Measurements from ENCODE around the gene UBAP2. TPM values are rescaled to one million over a fixed set of nuclear protein-coding genes. Genes with fewer than 3 reads are reported as not detected.

Gene UBAP2
- total and polyA plus RNA-seq, 2 donors (not counting 1 experiment from before 2014, with no cell fraction given) = 15.5 to 26.2 TPM

DNA sequence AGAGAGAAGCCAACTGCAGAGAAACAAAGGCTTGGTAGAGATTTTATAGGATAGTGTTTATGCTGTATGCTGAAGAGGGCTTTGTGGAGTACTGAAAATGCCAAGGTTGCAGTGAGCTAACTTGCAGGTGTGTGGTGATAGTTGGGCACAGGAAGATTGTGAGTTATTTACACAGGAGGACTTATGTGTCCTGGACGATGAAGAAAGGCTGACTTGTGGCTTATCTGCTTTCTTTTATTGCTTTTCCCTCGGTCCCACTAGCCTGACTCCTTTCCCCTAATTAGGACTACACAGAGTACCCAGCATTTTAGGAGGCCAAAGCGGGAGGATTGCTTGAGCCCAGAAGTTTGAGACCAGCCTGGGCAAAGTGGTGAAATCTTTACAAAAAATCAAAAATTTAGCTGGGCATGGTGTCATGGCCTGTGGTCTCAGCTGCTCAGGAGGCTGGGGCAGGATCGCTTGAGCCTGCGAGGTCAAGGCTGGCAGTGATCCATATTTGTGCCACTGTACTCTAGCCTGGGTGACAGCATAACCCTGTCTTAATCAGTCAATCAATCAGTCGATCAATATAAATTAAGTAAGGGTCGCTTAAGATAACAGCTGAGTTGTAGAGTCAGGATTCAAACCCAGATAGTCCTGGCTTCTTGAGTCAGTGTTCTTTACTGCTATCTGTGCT, 169.9 kb downstream of the UBAP2 start:
- Histone ChIP-seq H3K4me1 (ENCODE audit: control insufficient read depth in 2 of 2, insufficient read depth in 2 of 2, low read length in 2 of 2) (no peaks in the 10 kb centered on the region), H3K36me3 (replicated peaks in 1 of 2; ENCODE audit: control extremely low read depth in 1 of 2, control insufficient read depth in 1 of 2, extremely low read depth in 1 of 2, insufficient read depth in 2 of 2, low read length in 1 of 2) (no peaks in the 10 kb centered on the region), H3K9me3 (ENCODE audit: control extremely low read depth in 1 of 3, control insufficient read depth in 2 of 3, insufficient read depth in 1 of 3, low read length in 2 of 3) (no peaks in the 10 kb centered on the region), H3K27me3 (replicated peaks in 1 of 4; ENCODE audit: control extremely low read depth in 1 of 4, control insufficient read depth in 3 of 4, insufficient read depth in 4 of 4, low read length in 3 of 4) (no peaks in the 10 kb centered on the region), H3K27ac (ENCODE audit: low read length in 2 of 2) (no peak overlapping the region), H3K79me2 (ENCODE audit: control insufficient read depth, insufficient read depth, low read length) (peaks cover 95% of the 10 kb centered on the region), H3K9ac (ENCODE audit: low read length) (no peak overlapping the region), H3K4me3 (ENCODE audit: control extremely low read depth in 1 of 5, extremely low read depth in 1 of 5, insufficient read depth in 1 of 5, low read depth in 2 of 5, low read length in 4 of 5) (no peak overlapping the region), H3K4me2 (replicated peaks; ENCODE audit: low read depth, low read length, poor library complexity, severe bottlenecking) (no peak overlapping the region), H4K20me1 (ENCODE audit: control insufficient read depth, insufficient read depth, low read length, poor library complexity, severe bottlenecking) (peaks cover 71% of the 10 kb centered on the region), H2AFZ (ENCODE audit: insufficient read depth, low read depth, low read length, poor library complexity, severe bottlenecking) (no peak overlapping the region)
- intact Hi-C loops (cut with micrococcal nuclease) = no loop called here
- ChIA-PET CTCF (no interaction called here), POLR2A (no interaction called here)
- H3K27me3 Mint-ChIP-seq = no peaks in the 10 kb centered on the region
- DNase-seq (no peak), ATAC-seq (ENCODE audit: low read depth) (no peak)
- no peak for TF ChIP-seq EZH2 (IDR thresholded peaks at IDR 0.05; ENCODE audit: borderline replicate concordance, insufficient read depth, low read depth, low read length, poor library complexity, severe bottlenecking)
- TF ChIP-seq, protein P1, sequence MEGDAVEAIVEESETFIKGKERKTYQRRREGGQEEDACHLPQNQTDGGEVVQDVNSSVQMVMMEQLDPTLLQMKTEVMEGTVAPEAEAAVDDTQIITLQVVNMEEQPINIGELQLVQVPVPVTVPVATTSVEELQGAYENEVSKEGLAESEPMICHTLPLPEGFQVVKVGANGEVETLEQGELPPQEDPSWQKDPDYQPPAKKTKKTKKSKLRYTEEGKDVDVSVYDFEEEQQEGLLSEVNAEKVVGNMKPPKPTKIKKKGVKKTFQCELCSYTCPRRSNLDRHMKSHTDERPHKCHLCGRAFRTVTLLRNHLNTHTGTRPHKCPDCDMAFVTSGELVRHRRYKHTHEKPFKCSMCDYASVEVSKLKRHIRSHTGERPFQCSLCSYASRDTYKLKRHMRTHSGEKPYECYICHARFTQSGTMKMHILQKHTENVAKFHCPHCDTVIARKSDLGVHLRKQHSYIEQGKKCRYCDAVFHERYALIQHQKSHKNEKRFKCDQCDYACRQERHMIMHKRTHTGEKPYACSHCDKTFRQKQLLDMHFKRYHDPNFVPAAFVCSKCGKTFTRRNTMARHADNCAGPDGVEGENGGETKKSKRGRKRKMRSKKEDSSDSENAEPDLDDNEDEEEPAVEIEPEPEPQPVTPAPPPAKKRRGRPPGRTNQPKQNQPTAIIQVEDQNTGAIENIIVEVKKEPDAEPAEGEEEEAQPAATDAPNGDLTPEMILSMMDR (IDR thresholded peaks at IDR 0.05) = no peak
- H3K4me1 Mint-ChIP-seq = peaks cover 31% of the 10 kb centered on the region
- WGBS (ENCODE audit: insufficient coverage) = 96% methylated on average over 3 of the region's 7 CpGs
- no peaks in the 10 kb centered on the region for H3K9me3 Mint-ChIP-seq (ENCODE audit: insufficient read depth)
- peak overlapping the region; percentile 54 for H3K27ac Mint-ChIP-seq
- H3K4me3 Mint-ChIP-seq = no peak overlapping the region

GRCh38 chr9:33877727-33878489, 170.8 kb downstream of the UBAP2 start:
- no peak overlapping the region for H3K9ac ChIP-seq (ENCODE audit: low read length)
- H3K27me3 Mint-ChIP-seq = no peaks in the 10 kb centered on the region
- no peak overlapping the region for H3K27ac Mint-ChIP-seq

More at GRCh38 chr9:33877727-33878489, 170.8 kb downstream of the UBAP2 start:
- intact Hi-C loops (cut with micrococcal nuclease) = no loop called here
- peaks cover 27% of the 10 kb centered on the region for H3K4me1 Mint-ChIP-seq
- Histone ChIP-seq H2AFZ (ENCODE audit: insufficient read depth, low read depth, low read length, poor library complexity, severe bottlenecking) (no peak overlapping the region), H3K36me3 (replicated peaks in 1 of 2; ENCODE audit: control extremely low read depth in 1 of 2, control insufficient read depth in 1 of 2, extremely low read depth in 1 of 2, insufficient read depth in 2 of 2, low read length in 1 of 2) (no peaks in the 10 kb centered on the region), H4K20me1 (ENCODE audit: control insufficient read depth, insufficient read depth, low read length, poor library complexity, severe bottlenecking) (peaks cover 72% of the 10 kb centered on the region), H3K9me3 (ENCODE audit: control extremely low read depth in 1 of 3, control insufficient read depth in 2 of 3, insufficient read depth in 1 of 3, low read length in 2 of 3) (no peaks in the 10 kb centered on the region), H3K79me2 (ENCODE audit: control insufficient read depth, insufficient read depth, low read length) (peaks cover 96% of the 10 kb centered on the region), H3K4me3 (ENCODE audit: control extremely low read depth in 1 of 5, extremely low read depth in 1 of 5, insufficient read depth in 1 of 5, low read depth in 2 of 5, low read length in 4 of 5) (no peak overlapping the region), H3K4me1 (ENCODE audit: control insufficient read depth in 2 of 2, insufficient read depth in 2 of 2, low read length in 2 of 2) (no peaks in the 10 kb centered on the region), H3K27ac (ENCODE audit: low read length in 2 of 2) (no peak overlapping the region), H3K27me3 (replicated peaks in 1 of 4; ENCODE audit: control extremely low read depth in 1 of 4, control insufficient read depth in 3 of 4, insufficient read depth in 4 of 4, low read length in 3 of 4) (no peaks in the 10 kb centered on the region), H3K4me2 (replicated peaks; ENCODE audit: low read depth, low read length, poor library complexity, severe bottlenecking) (no peak overlapping the region)
- WGBS (ENCODE audit: insufficient coverage) = 100% methylated on average over 1 of the region's 10 CpGs
- DNase-seq (no peak), ATAC-seq (ENCODE audit: low read depth) (no peak)
- H3K4me3 Mint-ChIP-seq = no peak overlapping the region
- ChIA-PET CTCF (no interaction called here), POLR2A (no interaction called here)
- H3K9me3 Mint-ChIP-seq (ENCODE audit: insufficient read depth) = no peaks in the 10 kb centered on the region
- TF ChIP-seq, protein P1 (IDR thresholded peaks at IDR 0.05) = no peak
